Immature natural killer cell (primary cell): Measurements from ENCODE around the gene PTPRE. TPM values are rescaled to one million over a fixed set of nuclear protein-coding genes. Genes with fewer than 3 reads are reported as not detected.
A peak's percentile ranks its signal among the peaks of the same experiment; 100 is the strongest.
"Not testable (repeated sequence)": the region's sequence is repeated elsewhere in the genome, so short reads cannot be mapped to it uniquely, and the experiment has no call there.

Experiments used
- DNase-seq, 3 donors: peaks; one replicate each; pipeline ENCODE4 v3.0.0; 2022; ENCODE audit warnings: mixed read lengths in 1 of 3
- H3K27ac Mint-ChIP-seq, 6 donors: one replicate each; pipeline ENCODE4 v1.8.0; 2020; ENCODE audit warnings: mixed read lengths in 6 of 6, mild to moderate bottlenecking in 5 of 6, inconsistent platforms in 4 of 6, moderate library complexity in 3 of 6
- H3K27me3 Mint-ChIP-seq, 3 donors: one replicate each; pipeline ENCODE4 v1.8.0; 2020 to 2021; ENCODE audit warnings: low read depth in 3 of 3, mild to moderate bottlenecking in 3 of 3, mixed read lengths in 3 of 3, moderate library complexity in 3 of 3, inconsistent platforms in 1 of 3
- H3K36me3 Mint-ChIP-seq, 3 donors: one replicate each; pipeline ENCODE4 v1.8.0; 2020; ENCODE audit warnings: mixed read lengths in 3 of 3, inconsistent platforms in 2 of 3, mild to moderate bottlenecking in 2 of 3
- H3K4me1 Mint-ChIP-seq, 2 donors: one replicate each; pipeline ENCODE4 v1.8.0; 2020; ENCODE audit warnings: inconsistent platforms in 2 of 2, mild to moderate bottlenecking in 2 of 2, mixed read lengths in 2 of 2, moderate library complexity in 1 of 2
- H3K4me3 Mint-ChIP-seq, 5 donors: one replicate each; pipeline ENCODE4 v1.8.0; 2020; ENCODE audit warnings: mild to moderate bottlenecking in 5 of 5, mixed read lengths in 5 of 5, inconsistent platforms in 3 of 5, moderate library complexity in 3 of 5
- H3K9me3 Mint-ChIP-seq, 6 donors: one replicate each; pipeline ENCODE4 v1.8.0; 2020; ENCODE audit warnings: mild to moderate bottlenecking in 6 of 6, mixed read lengths in 6 of 6, inconsistent platforms in 4 of 6, moderate library complexity in 3 of 6
- polyA plus RNA-seq, 3 donors: library from polyadenylated mRNA; unstranded; fragments of 300-500 nt; fragmentation: Illumina TruSeq; gene quantifications; one replicate each; pipeline ENCODE4 v1.2.3, GENCODE V29; 2021

PTPRE gene
- polyA plus RNA-seq, 3 donors from 2014 or later = 35.7 to 73.1 (median 40.3) TPM

- no peaks in the 10 kb centered on the region for H3K9me3 Mint-ChIP-seq
- H3K27me3 Mint-ChIP-seq = peaks cover 0 to 4% (median 0%) of the 10 kb centered on the region in 3 donors
- peaks cover 1 to 8% of the 10 kb centered on the region in 2 donors for H3K4me1 Mint-ChIP-seq
- peaks cover 8 to 24% (median 14%) of the 10 kb centered on the region in 3 donors for H3K36me3 Mint-ChIP-seq
- no peak for DNase-seq
- H3K27ac Mint-ChIP-seq = peak overlapping the region in 3 of 6 donors; percentile 29 to 47 (median 40)
- H3K4me3 Mint-ChIP-seq = no peak overlapping the region
Observed at GRCh38 chr10:128087146-128087883, 180.4 kb downstream of the PTPRE start.

GRCh38 chr10:128087884-128088709 is 181.2 kb downstream of the PTPRE start:
- no peak for DNase-seq
- Mint-ChIP-seq H3K4me3 (no peak overlapping the region), H3K27ac (peak overlapping the region in 1 of 6 donors; percentile 18), H3K4me1 (peaks cover 1 to 8% of the 10 kb centered on the region in 2 donors), H3K9me3 (no peaks in the 10 kb centered on the region), H3K36me3 (peaks cover 8 to 24% (median 14%) of the 10 kb centered on the region in 3 donors), H3K27me3 (peaks cover 0 to 4% (median 0%) of the 10 kb centered on the region in 3 donors)

GRCh38 chr10:128091636-128092210 is 184.8 kb downstream of the PTPRE start:
- DNase-seq = no peak
- Mint-ChIP-seq H3K9me3 (no peaks in the 10 kb centered on the region), H3K36me3 (no peaks in the 10 kb centered on the region), H3K27ac (no peak overlapping the region), H3K4me3 (no peak overlapping the region), H3K4me1 (peaks cover 23 to 35% of the 10 kb centered on the region in 2 donors), H3K27me3 (peaks cover 0 to 6% (median 4%) of the 10 kb centered on the region in 3 donors)

GRCh38 chr10:128092454-128092853 is 185.6 kb downstream of the PTPRE start:
- Mint-ChIP-seq H3K36me3 (no peaks in the 10 kb centered on the region), H3K27ac (no peak overlapping the region), H3K4me1 (peaks cover 30 to 42% of the 10 kb centered on the region in 2 donors), H3K9me3 (no peaks in the 10 kb centered on the region), H3K4me3 (no peak overlapping the region), H3K27me3 (peaks cover 0 to 6% (median 4%) of the 10 kb centered on the region in 3 donors)
- no peak for DNase-seq

- H3K27ac Mint-ChIP-seq = peak overlapping the region in 2 of 6 donors; percentile 82 to 89
- peak overlapping the region in 2 of 5 donors; percentile 81 to 83 for H3K4me3 Mint-ChIP-seq
- H3K9me3 Mint-ChIP-seq, H3K36me3 Mint-ChIP-seq, H3K27me3 Mint-ChIP-seq, DNase-seq: not testable (repeated sequence)
- peaks cover 46 to 54% of the 10 kb centered on the region in 2 donors for H3K4me1 Mint-ChIP-seq
Observed at GRCh38 chr10:128094596-128094995, 187.7 kb downstream of the PTPRE start.

- Mint-ChIP-seq H3K4me3 (peak overlapping the region; percentile 81 to 92 (median 84)), H3K9me3 (no peaks in the 10 kb centered on the region), H3K27ac (peak overlapping the region; percentile 62 to 91 (median 88)), H3K36me3 (no peaks in the 10 kb centered on the region), H3K27me3 (peaks cover 0 to 6% (median 4%) of the 10 kb centered on the region in 3 donors), H3K4me1 (peaks cover 46 to 54% of the 10 kb centered on the region in 2 donors)
- peak; percentile 45 to 62 (median 59) for DNase-seq
Observed at GRCh38 chr10:128095027-128095752, 188.3 kb downstream of the PTPRE start.

- Mint-ChIP-seq H3K36me3 (no peaks in the 10 kb centered on the region), H3K27ac (peak overlapping the region; percentile 66 to 91 (median 88)), H3K4me1 (peaks cover 46 to 54% of the 10 kb centered on the region in 2 donors), H3K9me3 (no peaks in the 10 kb centered on the region), H3K27me3 (peaks cover 0 to 6% (median 4%) of the 10 kb centered on the region in 3 donors), H3K4me3 (peak overlapping the region; percentile 81 to 92 (median 84))
- DNase-seq = peak; percentile 68 to 76 (median 73)
Observed at GRCh38 chr10:128095753-128096469, 189.0 kb downstream of the PTPRE start.

- peak overlapping the region; percentile 66 to 91 (median 88) for H3K27ac Mint-ChIP-seq
- peak overlapping the region; percentile 81 to 92 (median 84) for H3K4me3 Mint-ChIP-seq
- H3K27me3 Mint-ChIP-seq = peaks cover 0 to 6% (median 4%) of the 10 kb centered on the region in 3 donors
- H3K9me3 Mint-ChIP-seq = no peaks in the 10 kb centered on the region
- no peak for DNase-seq
- H3K4me1 Mint-ChIP-seq = peaks cover 48 to 54% of the 10 kb centered on the region in 2 donors
- H3K36me3 Mint-ChIP-seq = peaks cover 0 to 3% (median 3%) of the 10 kb centered on the region in 3 donors
Observed at GRCh38 chr10:128096486-128097199, 189.7 kb downstream of the PTPRE start.

- peak overlapping the region in 4 of 6 donors; percentile 9 to 74 (median 42) for H3K27ac Mint-ChIP-seq
- H3K36me3 Mint-ChIP-seq = peaks cover 0 to 3% (median 3%) of the 10 kb centered on the region in 3 donors
- peaks cover 2 to 6% (median 4%) of the 10 kb centered on the region in 3 donors for H3K27me3 Mint-ChIP-seq
- peak overlapping the region; percentile 14 to 81 (median 44) for H3K4me3 Mint-ChIP-seq
- no peak for DNase-seq
- no peaks in the 10 kb centered on the region for H3K9me3 Mint-ChIP-seq
- H3K4me1 Mint-ChIP-seq = peaks cover 53 to 54% of the 10 kb centered on the region in 2 donors
Observed at GRCh38 chr10:128097783-128098182, 190.9 kb downstream of the PTPRE start.

- Mint-ChIP-seq H3K27me3 (peaks cover 3 to 8% (median 4%) of the 10 kb centered on the region in 3 donors), H3K9me3 (no peaks in the 10 kb centered on the region), H3K27ac (peak overlapping the region in 3 of 6 donors; percentile 31 to 68 (median 41)), H3K4me1 (peaks cover 54 to 62% of the 10 kb centered on the region in 2 donors), H3K4me3 (peak overlapping the region in 3 of 5 donors; percentile 35 to 68 (median 44)), H3K36me3 (peaks cover 0 to 3% (median 3%) of the 10 kb centered on the region in 3 donors)
- no peak for DNase-seq
Observed at GRCh38 chr10:128098631-128099030, 191.7 kb downstream of the PTPRE start.

- DNase-seq = no peak
- peaks cover 0 to 3% (median 3%) of the 10 kb centered on the region in 3 donors for H3K36me3 Mint-ChIP-seq
- no peak overlapping the region for H3K4me3 Mint-ChIP-seq
- H3K27ac Mint-ChIP-seq = peak overlapping the region in 2 of 6 donors; percentile 8 to 41
- peaks cover 0 to under 1% (median 0%) of the 10 kb centered on the region in 6 donors for H3K9me3 Mint-ChIP-seq
- peaks cover 45 to 67% of the 10 kb centered on the region in 2 donors for H3K4me1 Mint-ChIP-seq
- H3K27me3 Mint-ChIP-seq = peaks cover 3 to 8% (median 5%) of the 10 kb centered on the region in 3 donors
Observed at GRCh38 chr10:128099901-128100300, 193.0 kb downstream of the PTPRE start.

GRCh38 chr10:128101901-128102300 is 195.0 kb downstream of the PTPRE start:
- DNase-seq = no peak
- H3K27ac Mint-ChIP-seq = no peak overlapping the region
- peaks cover 0 to 1% (median 0%) of the 10 kb centered on the region in 6 donors for H3K9me3 Mint-ChIP-seq
- peaks cover 25 to 49% of the 10 kb centered on the region in 2 donors for H3K4me1 Mint-ChIP-seq
- H3K36me3 Mint-ChIP-seq = peaks cover 0 to 3% (median 3%) of the 10 kb centered on the region in 3 donors
- H3K4me3 Mint-ChIP-seq = no peak overlapping the region
- peaks cover 1 to 3% (median 2%) of the 10 kb centered on the region in 3 donors for H3K27me3 Mint-ChIP-seq
